Thyroid gland (tissue), 4 donors: ENCODE measurements around the gene NGEF. TPM values are rescaled to one million over a fixed set of nuclear protein-coding genes. Genes with fewer than 3 reads are reported as not detected.

Source experiments
- DNase-seq, 2 donors: peaks; one replicate each; pipeline ENCODE4 v3.0.0-alpha.2; 2019
- H3K27ac ChIP-seq, 3 donors: fragments of 200-600 bp; sonication (generic); 1 replicate in 2 of 3; 2 replicates in 1 of 3; pipeline ENCODE4 v1.5.1; 2016 to 2019; ENCODE audit warnings: mild to moderate bottlenecking in 1 of 3, moderate library complexity in 1 of 3
- H3K27me3 ChIP-seq: fragments of 200-600 bp; sonication (generic); one replicate; pipeline ENCODE4 v1.5.1; 2019
- H3K36me3 ChIP-seq, 2 donors: fragments of 200-600 bp; sonication (generic); one replicate each; pipeline ENCODE4 v1.5.1; 2016 to 2019
- H3K4me1 ChIP-seq, 2 donors: fragments of 200-600 bp; sonication (generic); one replicate each; pipeline ENCODE4 v1.5.1; 2017 to 2019
- H3K4me3 ChIP-seq, 3 donors: fragments of 200-600 bp; sonication (generic); replicated peaks in 1 of 3; 1 replicate in 2 of 3; 2 replicates in 1 of 3; pipeline ENCODE4 v1.5.1; 2016; ENCODE audit warnings: mild to moderate bottlenecking in 1 of 3
- H3K9me3 ChIP-seq: fragments of 200-600 bp; sonication (generic); one replicate; pipeline ENCODE4 v1.5.1; 2017
- POLR2A ChIP-seq, 2 donors: fragments of 450-650 bp; IDR thresholded peaks; one replicate each; pipeline ENCODE4 v1.6.1; 2017; ENCODE audit warnings: antibody characterized with exemption in 2 of 2, mild to moderate bottlenecking in 2 of 2, moderate library complexity in 1 of 2
- WGBS, 2 donors: methylation state at CpG; one replicate each; pipeline ENCODE4 v1.1.5; 2017; 5-methylcytosine and 5-hydroxymethylcytosine counted together
- intact Hi-C: fragments of 100-400 bp; cut with DNase I; formaldehyde crosslinking; loops from one replicate; pipeline ENCODE4 v1.15.1; 2023
- total RNA-seq, 4 donors: library from RNA; depleted of rRNA; stranded (reverse); fragments of >200 nt; gene quantifications; one replicate each; pipeline ENCODE4 v1.2.3, GENCODE V29; 2016
- TF ChIP-seq, protein P1 (sequence below), 6 experiments: fragments of 200-600 bp in 3 of 6; fragments of 450-650 bp in 3 of 6; sonication (generic) in 3 of 6; IDR thresholded peaks; one replicate each; pipeline ENCODE4 v1.5.1; 2016 to 2019; ENCODE audit warnings: antibody characterized with exemption in 6 of 6, mild to moderate bottlenecking in 2 of 6, inconsistent platforms in 1 of 6, moderate library complexity in 1 of 6

The NGEF gene
- total RNA-seq, 4 donors from 2014 or later, result 0.11 to 2.1 TPM; not detected in 2

DNA sequence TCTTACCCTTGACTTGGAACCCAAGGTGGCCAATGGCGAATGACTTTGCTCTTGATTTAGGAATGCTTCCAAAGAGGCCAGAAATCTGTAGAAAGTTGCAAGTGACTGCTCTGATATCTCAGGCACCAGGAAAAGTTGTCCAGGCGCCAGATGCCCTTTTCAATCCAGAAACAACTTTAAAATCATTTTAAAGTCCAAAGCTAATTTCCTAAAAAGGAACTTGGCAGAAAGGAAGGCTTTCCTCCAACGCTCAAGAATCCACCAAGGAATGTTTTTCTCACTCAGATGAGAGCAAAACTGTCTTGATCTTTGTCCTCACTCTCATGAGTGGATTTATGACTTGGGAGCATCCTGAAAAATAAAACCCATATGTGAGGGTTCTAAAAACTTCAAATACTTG is 5.3 kb downstream of the NGEF start:
- Histone ChIP-seq H3K27ac (no peak overlapping the region), H3K4me1 (no peaks in the 10 kb centered on the region), H3K27me3 (no peaks in the 10 kb centered on the region), H3K9me3 (no peaks in the 10 kb centered on the region), H3K36me3 (no peaks in the 10 kb centered on the region), H3K4me3 (no peak overlapping the region)
- intact Hi-C loops, result no loop called here
- TF ChIP-seq POLR2A (IDR thresholded peaks at IDR 0.05), result no peak
- TF ChIP-seq, protein P1, sequence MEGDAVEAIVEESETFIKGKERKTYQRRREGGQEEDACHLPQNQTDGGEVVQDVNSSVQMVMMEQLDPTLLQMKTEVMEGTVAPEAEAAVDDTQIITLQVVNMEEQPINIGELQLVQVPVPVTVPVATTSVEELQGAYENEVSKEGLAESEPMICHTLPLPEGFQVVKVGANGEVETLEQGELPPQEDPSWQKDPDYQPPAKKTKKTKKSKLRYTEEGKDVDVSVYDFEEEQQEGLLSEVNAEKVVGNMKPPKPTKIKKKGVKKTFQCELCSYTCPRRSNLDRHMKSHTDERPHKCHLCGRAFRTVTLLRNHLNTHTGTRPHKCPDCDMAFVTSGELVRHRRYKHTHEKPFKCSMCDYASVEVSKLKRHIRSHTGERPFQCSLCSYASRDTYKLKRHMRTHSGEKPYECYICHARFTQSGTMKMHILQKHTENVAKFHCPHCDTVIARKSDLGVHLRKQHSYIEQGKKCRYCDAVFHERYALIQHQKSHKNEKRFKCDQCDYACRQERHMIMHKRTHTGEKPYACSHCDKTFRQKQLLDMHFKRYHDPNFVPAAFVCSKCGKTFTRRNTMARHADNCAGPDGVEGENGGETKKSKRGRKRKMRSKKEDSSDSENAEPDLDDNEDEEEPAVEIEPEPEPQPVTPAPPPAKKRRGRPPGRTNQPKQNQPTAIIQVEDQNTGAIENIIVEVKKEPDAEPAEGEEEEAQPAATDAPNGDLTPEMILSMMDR (IDR thresholded peaks at IDR 0.05), result no peak
- WGBS, 2 donors, result 57 to 66% methylated on average over 3 of the region's 3 CpGs
- DNase-seq, result no peak

DNA sequence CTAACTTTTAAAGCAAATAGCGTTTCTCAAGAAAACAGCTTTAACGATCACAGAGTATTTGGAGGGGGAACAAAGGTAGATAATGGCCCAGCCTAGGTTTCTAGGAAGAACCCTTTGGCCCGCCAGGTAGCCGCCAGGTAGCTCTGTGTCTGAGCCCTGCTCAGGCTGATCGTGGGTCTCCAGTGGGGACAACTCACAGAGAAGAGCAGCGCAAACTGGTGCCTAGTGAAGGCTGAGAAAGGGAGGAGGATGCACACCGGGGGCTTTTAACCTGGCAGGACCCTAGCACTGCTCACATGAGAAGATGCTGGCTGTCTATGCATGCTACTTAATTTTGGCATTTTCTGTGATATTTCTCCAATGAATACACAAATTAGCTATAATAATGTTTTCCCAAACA is 5.8 kb downstream of the NGEF start:
- Histone ChIP-seq H3K4me1 (no peaks in the 10 kb centered on the region), H3K4me3 (no peak overlapping the region)

DNA sequence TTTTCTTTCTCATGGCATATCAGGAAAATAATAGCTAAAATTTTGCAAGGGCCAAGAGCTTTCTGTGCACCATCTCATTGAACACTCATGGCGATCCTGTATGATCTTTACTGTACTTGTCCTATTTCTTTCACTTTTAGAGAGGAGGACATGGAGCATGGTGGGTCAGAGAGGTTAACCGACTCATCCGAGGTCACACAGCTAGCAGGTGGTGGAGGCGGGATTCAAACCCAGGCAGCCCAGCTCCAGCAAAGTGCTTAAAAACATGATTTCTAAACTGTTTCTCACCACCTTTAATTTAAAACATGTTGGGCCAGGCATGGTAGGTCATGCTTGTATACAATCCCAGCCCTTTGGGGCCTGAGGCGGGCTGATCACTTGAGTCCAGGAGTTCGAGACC is 6.4 kb downstream of the NGEF start:
- WGBS, 2 donors, result 95 to 99% methylated on average over 6 of the region's 6 CpGs

More for the DNA sequence above, 5.8 kb downstream of the NGEF start:
- 74 to 86% methylated on average over 7 of the region's 7 CpGs for WGBS, 2 donors
- Histone ChIP-seq H3K9me3 (no peaks in the 10 kb centered on the region), H3K36me3 (no peaks in the 10 kb centered on the region), H3K27me3 (no peaks in the 10 kb centered on the region), H3K27ac (no peak overlapping the region)
- intact Hi-C loops, result no loop called here
- TF ChIP-seq POLR2A (IDR thresholded peaks at IDR 0.05), result no peak
- TF ChIP-seq, protein P1 (IDR thresholded peaks at IDR 0.05), result no peak
- DNase-seq, result no peak

DNA sequence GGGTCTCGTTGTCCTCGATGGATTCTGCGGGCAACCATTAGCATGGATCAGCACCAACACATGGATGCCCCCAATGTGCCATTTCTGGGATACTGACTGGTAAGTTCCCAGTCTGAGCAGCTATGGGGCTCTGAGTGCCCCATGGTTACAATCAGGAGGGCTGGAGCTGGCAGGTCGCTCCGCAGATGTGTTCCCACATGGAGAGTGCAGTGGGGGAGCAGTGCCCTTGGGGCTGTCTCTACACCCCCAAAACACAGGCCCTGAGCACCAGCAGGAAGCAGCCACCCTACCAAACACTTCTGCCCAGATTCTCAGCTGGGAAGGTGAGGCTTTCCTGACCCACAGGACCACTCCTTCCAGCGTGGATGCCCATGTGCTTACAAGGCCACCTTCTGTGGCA is 8.0 kb downstream of the NGEF start:
- no peak overlapping the region for H3K4me3 ChIP-seq
- no peaks in the 10 kb centered on the region for H3K4me1 ChIP-seq
- H3K27ac ChIP-seq, result no peak overlapping the region
- no peak for DNase-seq
- H3K27me3 ChIP-seq, result no peaks in the 10 kb centered on the region
- H3K9me3 ChIP-seq, result no peaks in the 10 kb centered on the region
- TF ChIP-seq, protein P1 (IDR thresholded peaks at IDR 0.05), result no peak
- no peak for TF ChIP-seq POLR2A (IDR thresholded peaks at IDR 0.05)
- WGBS, 2 donors, result 86 to 99% methylated on average over 6 of the region's 6 CpGs
- no peaks in the 10 kb centered on the region for H3K36me3 ChIP-seq
- intact Hi-C loops, result no loop called here

More for the DNA sequence above, 6.4 kb downstream of the NGEF start:
- no peak for DNase-seq
- Histone ChIP-seq H3K27me3 (no peaks in the 10 kb centered on the region), H3K9me3 (no peaks in the 10 kb centered on the region), H3K4me1 (no peaks in the 10 kb centered on the region), H3K27ac (no peak overlapping the region), H3K36me3 (no peaks in the 10 kb centered on the region), H3K4me3 (no peak overlapping the region)
- TF ChIP-seq, protein P1 (IDR thresholded peaks at IDR 0.05), result no peak
- no peak for TF ChIP-seq POLR2A (IDR thresholded peaks at IDR 0.05)
- intact Hi-C loops, result no loop called here

DNA sequence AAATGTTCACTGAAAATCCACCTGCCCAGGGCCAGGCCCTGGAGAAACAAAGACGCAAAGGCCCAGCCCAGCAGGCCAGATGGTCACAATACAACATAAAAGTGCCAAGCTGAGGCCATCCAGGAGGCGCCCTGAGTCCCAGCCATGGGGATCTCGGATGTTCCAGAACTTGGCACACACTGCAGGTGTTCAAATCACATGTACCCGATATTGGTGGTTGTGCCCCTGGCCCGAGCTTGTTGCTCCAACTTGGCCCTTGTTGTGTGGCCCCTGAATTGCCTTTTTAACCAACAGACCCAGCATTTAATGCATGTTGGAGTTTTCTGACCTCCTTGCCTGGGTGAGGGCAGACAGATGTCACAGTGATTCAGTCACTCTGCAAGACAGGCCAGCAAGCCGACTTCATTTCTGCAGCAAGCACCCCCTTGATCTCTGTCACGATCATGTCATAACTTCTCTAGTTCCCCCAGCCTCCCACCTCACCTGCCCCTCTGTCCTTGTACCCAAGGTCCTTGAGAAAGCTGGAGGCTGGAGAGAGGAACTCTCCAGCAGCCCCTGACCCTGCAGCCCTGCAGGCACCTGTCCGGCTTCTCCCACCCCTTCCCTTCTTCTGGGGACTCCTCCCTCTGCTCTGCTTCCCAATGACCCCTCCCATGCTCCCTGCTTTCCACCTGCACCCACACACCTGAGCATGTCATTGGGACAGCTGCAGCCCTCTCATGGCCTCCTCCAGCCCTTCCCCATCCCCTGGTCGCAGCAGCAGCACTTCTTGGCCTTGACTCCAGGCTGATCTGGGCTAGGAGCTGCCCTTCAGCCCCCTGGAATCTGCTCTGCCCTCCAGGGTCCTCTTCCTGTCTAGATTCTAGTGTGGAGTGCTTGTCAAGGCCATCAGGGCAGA is 9.1 kb downstream of the NGEF start:
- intact Hi-C loops, result no loop called here
- Histone ChIP-seq H3K9me3 (no peaks in the 10 kb centered on the region), H3K4me3 (no peak overlapping the region), H3K36me3 (no peaks in the 10 kb centered on the region), H3K4me1 (no peaks in the 10 kb centered on the region), H3K27ac (no peak overlapping the region), H3K27me3 (no peaks in the 10 kb centered on the region)
- no peak for TF ChIP-seq POLR2A (IDR thresholded peaks at IDR 0.05)
- TF ChIP-seq, protein P1 (IDR thresholded peaks at IDR 0.05), result no peak
- 77 to 91% methylated on average over 8 to 9 of the region's 9 CpGs for WGBS, 2 donors
- DNase-seq, result no peak
